ENCODE data around the gene KREMEN1. TPM values are rescaled to one million over a fixed set of nuclear protein-coding genes. Genes with fewer than 3 reads are reported as not detected.

Gene KREMEN1
- total and polyA plus RNA-seq, 2 donors (not counting 1 experiment from before 2014, with no cell fraction given) = 0.01 TPM; not detected in 1

DNA sequence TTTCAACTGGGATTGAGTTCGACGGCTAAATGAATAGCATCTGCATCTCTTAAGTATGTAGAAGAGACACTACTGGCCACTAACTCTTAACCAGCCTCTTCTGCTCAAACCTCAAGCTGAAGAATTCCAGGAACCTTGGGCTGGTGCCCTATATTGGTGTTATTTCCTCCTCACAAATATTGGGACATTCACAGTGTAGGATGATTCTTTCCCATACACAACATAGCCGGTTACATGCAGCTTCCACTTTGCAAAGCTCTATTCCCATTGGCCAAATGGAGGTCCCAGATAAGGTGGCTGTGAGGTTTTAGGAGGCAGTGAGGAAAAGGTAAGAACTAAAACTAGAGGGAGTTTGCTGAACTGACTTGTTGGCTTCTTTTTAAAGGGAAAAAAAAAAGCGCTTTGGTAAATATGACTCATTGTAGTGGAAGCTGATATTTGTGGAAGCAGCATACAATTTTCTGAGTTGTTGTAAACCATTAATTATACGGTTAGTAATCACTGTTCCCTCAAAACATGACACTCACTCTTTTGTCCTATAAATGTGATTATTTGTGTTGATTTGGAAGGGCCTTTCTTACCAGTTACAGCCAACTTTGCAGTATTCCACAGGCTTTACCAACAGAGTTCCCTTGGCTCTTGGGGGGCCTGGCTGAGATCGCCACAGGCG, 28.8 kb upstream of the KREMEN1 start:
- H3K9me3 ChIP-seq (ENCODE audit: control extremely low read depth in 1 of 3, control insufficient read depth in 2 of 3, insufficient read depth in 1 of 3, low read length in 2 of 3) = no peaks in the 10 kb centered on the region
- H3K36me3 ChIP-seq (replicated peaks in 1 of 2; ENCODE audit: control extremely low read depth in 1 of 2, control insufficient read depth in 1 of 2, extremely low read depth in 1 of 2, insufficient read depth in 2 of 2, low read length in 1 of 2) = no peaks in the 10 kb centered on the region
- no peak overlapping the region for H3K27ac ChIP-seq (ENCODE audit: low read length in 2 of 2)
- peaks cover 0 to 8% (median 3%) of the 10 kb centered on the region in 4 experiments for H3K27me3 ChIP-seq (replicated peaks in 1 of 4; ENCODE audit: control extremely low read depth in 1 of 4, control insufficient read depth in 3 of 4, insufficient read depth in 4 of 4, low read length in 3 of 4)
- H3K9me3 Mint-ChIP-seq (ENCODE audit: insufficient read depth) = no peaks in the 10 kb centered on the region
- H3K27me3 Mint-ChIP-seq = peaks cover 6% of the 10 kb centered on the region
- TF ChIP-seq EZH2 (IDR thresholded peaks at IDR 0.05; ENCODE audit: borderline replicate concordance, insufficient read depth, low read depth, low read length, poor library complexity, severe bottlenecking) = no peak
- TF ChIP-seq, protein P1, sequence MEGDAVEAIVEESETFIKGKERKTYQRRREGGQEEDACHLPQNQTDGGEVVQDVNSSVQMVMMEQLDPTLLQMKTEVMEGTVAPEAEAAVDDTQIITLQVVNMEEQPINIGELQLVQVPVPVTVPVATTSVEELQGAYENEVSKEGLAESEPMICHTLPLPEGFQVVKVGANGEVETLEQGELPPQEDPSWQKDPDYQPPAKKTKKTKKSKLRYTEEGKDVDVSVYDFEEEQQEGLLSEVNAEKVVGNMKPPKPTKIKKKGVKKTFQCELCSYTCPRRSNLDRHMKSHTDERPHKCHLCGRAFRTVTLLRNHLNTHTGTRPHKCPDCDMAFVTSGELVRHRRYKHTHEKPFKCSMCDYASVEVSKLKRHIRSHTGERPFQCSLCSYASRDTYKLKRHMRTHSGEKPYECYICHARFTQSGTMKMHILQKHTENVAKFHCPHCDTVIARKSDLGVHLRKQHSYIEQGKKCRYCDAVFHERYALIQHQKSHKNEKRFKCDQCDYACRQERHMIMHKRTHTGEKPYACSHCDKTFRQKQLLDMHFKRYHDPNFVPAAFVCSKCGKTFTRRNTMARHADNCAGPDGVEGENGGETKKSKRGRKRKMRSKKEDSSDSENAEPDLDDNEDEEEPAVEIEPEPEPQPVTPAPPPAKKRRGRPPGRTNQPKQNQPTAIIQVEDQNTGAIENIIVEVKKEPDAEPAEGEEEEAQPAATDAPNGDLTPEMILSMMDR (IDR thresholded peaks at IDR 0.05) = no peak
- no peak overlapping the region for H3K4me3 Mint-ChIP-seq
- H3K4me1 ChIP-seq (ENCODE audit: control insufficient read depth in 2 of 2, insufficient read depth in 2 of 2, low read length in 2 of 2) = peaks cover 0 to 2% of the 10 kb centered on the region in 2 donors
- H2AFZ ChIP-seq (ENCODE audit: insufficient read depth, low read depth, low read length, poor library complexity, severe bottlenecking) = no peak overlapping the region
- H3K79me2 ChIP-seq (ENCODE audit: control insufficient read depth, insufficient read depth, low read length) = no peaks in the 10 kb centered on the region
- H3K4me1 Mint-ChIP-seq = no peaks in the 10 kb centered on the region
- DNase-seq = no peak
- ChIA-PET CTCF (interaction anchor here (0.7 to 6.4 kb wide), 6 partner anchors 176 to 444 kb away, joined by 3 to 77 read pairs (median 6); no protein-coding TSS in a partner anchor), POLR2A (no interaction called here)
- no peak overlapping the region for H3K27ac Mint-ChIP-seq
- H3K9ac ChIP-seq (ENCODE audit: low read length) = no peak overlapping the region
- intact Hi-C loops (cut with micrococcal nuclease) = no loop called here
- no peak overlapping the region for H3K4me3 ChIP-seq (ENCODE audit: control extremely low read depth in 1 of 5, extremely low read depth in 1 of 5, insufficient read depth in 1 of 5, low read depth in 2 of 5, low read length in 4 of 5)
- ATAC-seq (ENCODE audit: low read depth) = no peak
- WGBS (ENCODE audit: insufficient coverage) = 100% methylated on average over 2 of the region's 7 CpGs
- no peaks in the 10 kb centered on the region for H4K20me1 ChIP-seq (ENCODE audit: control insufficient read depth, insufficient read depth, low read length, poor library complexity, severe bottlenecking)
- H3K4me2 ChIP-seq (replicated peaks; ENCODE audit: low read depth, low read length, poor library complexity, severe bottlenecking) = no peak overlapping the region

DNA sequence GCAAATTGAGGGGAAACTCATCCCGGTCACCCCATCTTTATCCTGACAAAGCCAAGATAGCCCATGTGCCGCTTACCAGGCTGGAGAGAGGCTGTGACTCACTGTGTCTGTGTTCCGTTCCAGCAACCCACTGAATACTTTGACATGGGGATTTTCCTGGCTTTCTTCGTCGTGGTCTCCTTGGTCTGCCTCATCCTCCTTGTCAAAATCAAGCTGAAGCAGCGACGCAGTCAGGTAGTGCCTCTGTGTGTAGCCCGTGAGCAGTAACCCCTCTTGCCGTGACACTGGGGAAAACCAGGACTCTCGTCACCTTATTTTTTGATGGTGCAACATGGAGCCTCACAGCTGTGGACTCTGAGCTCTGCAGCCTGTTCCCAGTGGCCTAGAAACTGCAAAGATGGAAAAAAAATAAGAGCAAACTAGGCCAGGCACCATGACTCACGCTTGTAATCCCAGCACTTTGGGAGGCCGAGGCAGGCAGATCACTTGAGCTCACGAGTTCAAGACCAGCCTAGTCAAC, 28.1 kb upstream of the KREMEN1 start:
- no peak overlapping the region for H3K4me3 Mint-ChIP-seq
- H3K4me3 ChIP-seq (ENCODE audit: control extremely low read depth in 1 of 5, extremely low read depth in 1 of 5, insufficient read depth in 1 of 5, low read depth in 2 of 5, low read length in 4 of 5) = no peak overlapping the region
- H3K79me2 ChIP-seq (ENCODE audit: control insufficient read depth, insufficient read depth, low read length) = no peaks in the 10 kb centered on the region
- H3K27ac ChIP-seq (ENCODE audit: low read length in 2 of 2) = no peak overlapping the region
- peaks cover 6% of the 10 kb centered on the region for H3K27me3 Mint-ChIP-seq
- no peak overlapping the region for H3K9ac ChIP-seq (ENCODE audit: low read length)
- no peaks in the 10 kb centered on the region for H3K9me3 ChIP-seq (ENCODE audit: control extremely low read depth in 1 of 3, control insufficient read depth in 2 of 3, insufficient read depth in 1 of 3, low read length in 2 of 3)
- 94% methylated on average over 13 of the region's 13 CpGs for WGBS (ENCODE audit: insufficient coverage)
- H3K4me1 ChIP-seq (ENCODE audit: control insufficient read depth in 2 of 2, insufficient read depth in 2 of 2, low read length in 2 of 2) = peaks cover 0 to 2% of the 10 kb centered on the region in 2 donors
- no peak overlapping the region for H2AFZ ChIP-seq (ENCODE audit: insufficient read depth, low read depth, low read length, poor library complexity, severe bottlenecking)
- CTCF ChIA-PET = interaction anchor here (3.5 to 6.4 kb wide), 2 partner anchors 189 to 444 kb away, joined by 13 to 77 read pairs; no protein-coding TSS in a partner anchor
- no peak overlapping the region for H3K27ac Mint-ChIP-seq
- peaks cover 0 to 8% (median 3%) of the 10 kb centered on the region in 4 experiments for H3K27me3 ChIP-seq (replicated peaks in 1 of 4; ENCODE audit: control extremely low read depth in 1 of 4, control insufficient read depth in 3 of 4, insufficient read depth in 4 of 4, low read length in 3 of 4)
- H3K36me3 ChIP-seq (replicated peaks in 1 of 2; ENCODE audit: control extremely low read depth in 1 of 2, control insufficient read depth in 1 of 2, extremely low read depth in 1 of 2, insufficient read depth in 2 of 2, low read length in 1 of 2) = no peaks in the 10 kb centered on the region
- intact Hi-C loops (cut with micrococcal nuclease) = no loop called here
- no peaks in the 10 kb centered on the region for H3K9me3 Mint-ChIP-seq (ENCODE audit: insufficient read depth)
- POLR2A ChIA-PET = no interaction called here
- no peaks in the 10 kb centered on the region for H4K20me1 ChIP-seq (ENCODE audit: control insufficient read depth, insufficient read depth, low read length, poor library complexity, severe bottlenecking)
- TF ChIP-seq, protein P1 (IDR thresholded peaks at IDR 0.05) = no peak
- no peak for TF ChIP-seq EZH2 (IDR thresholded peaks at IDR 0.05; ENCODE audit: borderline replicate concordance, insufficient read depth, low read depth, low read length, poor library complexity, severe bottlenecking)
- ATAC-seq (ENCODE audit: low read depth) = no peak
- DNase-seq = no peak
- H3K4me1 Mint-ChIP-seq = no peaks in the 10 kb centered on the region
- H3K4me2 ChIP-seq (replicated peaks; ENCODE audit: low read depth, low read length, poor library complexity, severe bottlenecking) = no peak overlapping the region
